Stimulated activated effector memory CD8-positive, alpha-beta T cell treated with anti-CD3 and anti-CD28 coated beads, Interleukin-12 subunit alpha, Interleukin-12 subunit beta, amount 100 ng/mL, for 72 hours (primary cell): Measurements from ENCODE around the gene CHRNG.

Experiments used
- ATAC-seq: fragments of 150-1000 bp; cut with Tn5 transposase; 2 replicates; pipeline ENCODE4 v1.10.0; 2021
- DNase-seq, 2 donors: peaks; one replicate each; pipeline ENCODE4 v3.0.0; 2021 to 2022; ENCODE audit warnings: low spot score in 2 of 2
- H3K27ac Mint-ChIP-seq: one replicate; pipeline ENCODE4 v1.8.0; 2022; ENCODE audit warnings: mild to moderate bottlenecking, mixed read lengths
- H3K36me3 Mint-ChIP-seq: one replicate; pipeline ENCODE4 v1.8.0; 2022; ENCODE audit warnings: mild to moderate bottlenecking, mixed read lengths
- H3K4me1 Mint-ChIP-seq: one replicate; pipeline ENCODE4 v1.8.0; 2022; ENCODE audit warnings: mixed read lengths
- H3K4me3 Mint-ChIP-seq: one replicate; pipeline ENCODE4 v1.8.0; 2022; ENCODE audit warnings: mild to moderate bottlenecking, mixed read lengths
- H3K9me3 Mint-ChIP-seq: one replicate; pipeline ENCODE4 v1.8.0; 2022; ENCODE audit warnings: mixed read lengths

The CHRNG gene

DNA sequence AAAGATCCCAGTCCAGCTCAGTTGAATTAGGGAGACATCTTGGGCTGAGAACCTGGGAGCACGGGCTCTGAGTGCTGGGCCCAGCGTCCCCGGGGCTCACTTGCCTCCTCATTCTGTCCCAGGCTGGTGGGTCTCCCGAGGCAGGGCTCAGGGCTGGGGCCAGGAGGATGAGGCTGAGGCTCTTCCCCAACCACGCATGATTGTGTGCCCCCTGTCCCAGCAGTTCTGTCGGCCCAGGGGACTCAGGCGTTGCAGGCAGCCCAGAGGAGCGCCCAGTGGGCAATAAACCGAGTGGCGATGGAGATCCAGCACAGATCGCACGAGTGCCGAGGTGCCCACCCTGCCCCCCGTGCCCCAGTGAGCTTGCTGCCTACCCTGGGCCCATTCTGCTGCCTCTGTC is 18.4 kb upstream of the CHRNG start:
- Mint-ChIP-seq H3K4me3 (peak overlapping the region; percentile 53), H3K9me3 (no peaks in the 10 kb centered on the region), H3K27ac (no peak overlapping the region), H3K4me1 (peaks cover 11% of the 10 kb centered on the region), H3K36me3 (peaks cover 5% of the 10 kb centered on the region)
- DNase-seq (no peak), ATAC-seq (no peak)

DNA sequence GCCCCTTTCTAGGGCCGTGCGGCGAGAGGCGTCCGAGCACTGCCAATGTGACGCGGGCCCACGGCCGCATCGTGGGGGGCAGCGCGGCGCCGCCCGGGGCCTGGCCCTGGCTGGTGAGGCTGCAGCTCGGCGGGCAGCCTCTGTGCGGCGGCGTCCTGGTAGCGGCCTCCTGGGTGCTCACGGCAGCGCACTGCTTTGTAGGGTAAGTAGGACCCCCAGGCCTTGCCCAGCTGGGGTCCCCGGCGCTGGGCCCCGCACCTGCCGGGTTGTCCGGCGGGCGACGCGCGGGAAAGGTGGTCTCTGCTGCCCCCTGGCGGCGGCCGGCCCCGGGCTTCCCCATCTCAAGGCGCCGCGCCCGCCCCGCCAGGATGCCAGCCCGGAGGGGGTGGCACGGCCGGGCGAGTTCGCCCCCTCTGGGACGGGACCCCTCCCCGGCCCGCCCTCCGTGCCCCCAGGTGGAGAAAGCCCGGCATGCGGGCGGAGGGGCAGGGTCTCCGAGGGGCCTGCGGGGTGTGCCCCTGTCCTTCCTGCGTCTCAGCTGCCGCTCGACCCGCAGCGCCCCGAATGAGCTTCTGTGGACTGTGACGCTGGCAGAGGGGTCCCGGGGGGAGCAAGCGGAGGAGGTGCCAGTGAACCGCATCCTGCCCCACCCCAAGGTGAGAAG is 17.4 kb upstream of the CHRNG start:
- peak; percentile 67 for ATAC-seq
- H3K4me3 Mint-ChIP-seq, result peak overlapping the region; percentile 53
- H3K4me1 Mint-ChIP-seq, result peaks cover 11% of the 10 kb centered on the region
- peak; percentile 80 to 88 for DNase-seq
- H3K36me3 Mint-ChIP-seq, result peaks cover 5% of the 10 kb centered on the region
- H3K9me3 Mint-ChIP-seq, result no peaks in the 10 kb centered on the region
- H3K27ac Mint-ChIP-seq, result no peak overlapping the region

DNA sequence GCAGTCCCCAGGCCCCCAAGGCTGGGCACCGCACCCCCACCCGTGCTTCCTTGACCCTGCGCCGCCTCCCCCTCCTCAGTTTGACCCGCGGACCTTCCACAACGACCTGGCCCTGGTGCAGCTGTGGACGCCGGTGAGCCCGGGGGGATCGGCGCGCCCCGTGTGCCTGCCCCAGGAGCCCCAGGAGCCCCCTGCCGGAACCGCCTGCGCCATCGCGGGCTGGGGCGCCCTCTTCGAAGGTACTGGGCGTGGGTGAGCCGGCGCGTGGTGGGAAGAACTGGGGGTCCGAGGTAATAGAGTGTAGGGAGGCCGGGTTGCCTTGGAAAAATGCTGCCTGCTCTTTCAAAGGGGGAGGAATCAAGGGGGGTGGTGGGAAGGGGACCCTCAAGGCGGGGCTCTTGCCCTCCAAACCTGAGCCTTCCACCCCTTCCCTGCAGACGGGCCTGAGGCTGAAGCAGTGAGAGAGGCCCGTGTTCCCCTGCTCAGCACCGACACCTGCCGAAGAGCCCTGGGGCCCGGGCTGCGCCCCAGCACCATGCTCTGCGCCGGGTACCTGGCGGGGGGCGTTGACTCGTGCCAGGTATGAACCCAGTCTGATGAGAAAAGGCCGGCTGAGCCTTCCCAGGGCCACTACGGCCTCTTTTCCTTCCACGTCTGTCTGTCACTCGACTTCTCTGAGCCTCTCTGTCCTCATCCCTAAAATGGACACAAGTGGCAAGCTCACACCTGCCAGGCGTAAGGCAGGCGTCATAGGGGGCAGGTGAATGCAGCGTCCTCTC is 16.7 kb upstream of the CHRNG start:
- Mint-ChIP-seq H3K4me1 (peaks cover 11% of the 10 kb centered on the region), H3K36me3 (peaks cover 5% of the 10 kb centered on the region), H3K9me3 (no peaks in the 10 kb centered on the region), H3K4me3 (peak overlapping the region; percentile 47), H3K27ac (no peak overlapping the region)
- ATAC-seq (no peak), DNase-seq (no peak)

DNA sequence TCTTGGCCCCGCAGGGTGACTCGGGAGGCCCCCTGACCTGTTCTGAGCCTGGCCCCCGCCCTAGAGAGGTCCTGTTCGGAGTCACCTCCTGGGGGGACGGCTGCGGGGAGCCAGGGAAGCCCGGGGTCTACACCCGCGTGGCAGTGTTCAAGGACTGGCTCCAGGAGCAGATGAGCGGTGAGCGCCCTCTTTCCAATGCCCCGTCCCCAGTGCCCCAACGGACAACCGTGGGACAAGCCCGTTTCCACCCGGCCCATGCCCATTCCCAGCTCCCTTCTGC is 16.1 kb upstream of the CHRNG start:
- Mint-ChIP-seq H3K36me3 (peaks cover 5% of the 10 kb centered on the region), H3K4me3 (peak overlapping the region; percentile 47), H3K9me3 (no peaks in the 10 kb centered on the region), H3K27ac (no peak overlapping the region), H3K4me1 (peaks cover 15% of the 10 kb centered on the region)
- DNase-seq (peak in 1 of 2 donors; percentile 61), ATAC-seq (no peak)

DNA sequence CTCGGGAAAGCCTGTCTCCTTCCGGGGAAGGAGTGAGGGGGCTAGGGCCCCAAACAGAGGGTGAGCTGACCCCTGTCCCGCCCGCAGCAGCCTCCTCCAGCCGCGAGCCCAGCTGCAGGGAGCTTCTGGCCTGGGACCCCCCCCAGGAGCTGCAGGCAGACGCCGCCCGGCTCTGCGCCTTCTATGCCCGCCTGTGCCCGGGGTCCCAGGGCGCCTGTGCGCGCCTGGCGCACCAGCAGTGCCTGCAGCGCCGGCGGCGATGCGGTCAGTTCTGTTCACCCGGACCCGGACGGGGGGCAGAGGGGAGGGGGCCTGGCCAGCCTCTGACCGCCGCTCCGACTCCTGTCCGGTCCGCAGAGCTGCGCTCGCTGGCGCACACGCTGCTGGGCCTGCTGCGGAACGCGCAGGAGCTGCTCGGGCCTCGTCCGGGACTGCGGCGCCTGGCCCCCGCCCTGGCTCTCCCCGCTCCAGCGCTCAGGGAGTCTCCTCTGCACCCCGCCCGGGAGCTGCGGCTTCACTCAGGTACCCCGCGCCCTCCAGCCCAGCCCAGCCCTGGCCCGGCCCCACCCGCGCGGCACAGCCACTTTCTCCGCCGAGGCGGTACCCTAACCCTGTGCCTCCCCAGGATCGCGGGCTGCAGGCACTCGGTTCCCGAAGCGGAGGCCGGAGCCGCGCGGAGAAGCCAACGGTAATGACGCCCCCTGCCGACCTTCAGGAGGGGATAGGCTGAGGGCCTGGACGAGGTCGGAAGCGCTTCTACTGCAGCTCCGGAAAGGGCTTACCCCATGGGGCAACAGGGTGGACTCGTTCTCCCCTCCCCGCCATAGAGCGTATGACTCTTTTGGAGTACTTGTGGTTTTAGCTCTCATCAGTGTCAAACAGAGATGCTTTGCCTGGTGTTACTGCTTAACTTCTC is 15.6 kb upstream of the CHRNG start:
- H3K9me3 Mint-ChIP-seq, result no peaks in the 10 kb centered on the region
- ATAC-seq, result peak; percentile 38
- H3K4me1 Mint-ChIP-seq, result peaks cover 21% of the 10 kb centered on the region
- H3K27ac Mint-ChIP-seq, result no peak overlapping the region
- peak in 1 of 2 donors; percentile 59 for DNase-seq
- peaks cover 5% of the 10 kb centered on the region for H3K36me3 Mint-ChIP-seq
- peak overlapping the region; percentile 30 for H3K4me3 Mint-ChIP-seq

DNA sequence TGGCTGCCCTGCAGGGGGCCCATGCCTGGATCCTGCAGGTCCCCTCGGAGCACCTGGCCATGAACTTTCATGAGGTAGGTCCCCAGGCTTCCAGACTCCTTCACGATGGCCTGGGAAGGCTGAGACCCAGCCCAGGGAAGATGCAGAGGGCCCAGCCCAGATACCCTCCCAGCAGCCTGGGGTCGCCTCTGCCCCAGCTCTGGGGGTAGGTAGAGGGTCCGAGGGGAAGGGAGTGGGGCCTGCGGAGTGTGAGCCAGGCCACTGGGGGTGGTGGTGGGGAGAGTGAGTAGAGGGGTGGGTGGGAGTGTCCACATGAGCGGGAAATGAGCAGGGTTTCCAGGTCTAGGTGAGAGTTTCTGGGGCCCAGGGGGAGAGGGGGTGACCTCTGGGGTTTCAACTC is 14.7 kb upstream of the CHRNG start:
- peak overlapping the region; percentile 30 for H3K4me3 Mint-ChIP-seq
- no peak for DNase-seq

DNA sequence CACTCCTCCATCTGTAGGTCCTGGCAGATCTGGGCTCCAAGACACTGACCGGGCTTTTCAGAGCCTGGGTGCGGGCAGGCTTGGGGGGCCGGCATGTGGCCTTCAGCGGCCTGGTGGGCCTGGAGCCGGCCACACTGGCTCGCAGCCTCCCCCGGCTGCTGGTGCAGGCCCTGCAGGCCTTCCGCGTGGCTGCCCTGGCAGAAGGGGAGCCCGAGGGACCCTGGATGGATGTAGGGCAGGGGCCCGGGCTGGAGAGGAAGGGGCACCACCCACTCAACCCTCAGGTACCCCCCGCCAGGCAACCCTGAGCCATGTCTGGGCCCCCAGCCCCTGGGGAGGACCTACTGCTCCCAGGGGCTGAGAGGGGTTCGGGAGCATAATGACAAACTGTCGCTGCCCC is 14.3 kb upstream of the CHRNG start:
- no peaks in the 10 kb centered on the region for H3K9me3 Mint-ChIP-seq
- H3K4me1 Mint-ChIP-seq, result peaks cover 25% of the 10 kb centered on the region
- H3K4me3 Mint-ChIP-seq, result no peak overlapping the region
- H3K27ac Mint-ChIP-seq, result no peak overlapping the region
- ATAC-seq (no peak), DNase-seq (no peak)
- H3K36me3 Mint-ChIP-seq, result peaks cover 5% of the 10 kb centered on the region

More for the DNA sequence above, 14.7 kb upstream of the CHRNG start:
- ATAC-seq, result no peak
- peaks cover 25% of the 10 kb centered on the region for H3K4me1 Mint-ChIP-seq
- H3K36me3 Mint-ChIP-seq, result peaks cover 5% of the 10 kb centered on the region
- no peaks in the 10 kb centered on the region for H3K9me3 Mint-ChIP-seq
- H3K27ac Mint-ChIP-seq, result no peak overlapping the region

DNA sequence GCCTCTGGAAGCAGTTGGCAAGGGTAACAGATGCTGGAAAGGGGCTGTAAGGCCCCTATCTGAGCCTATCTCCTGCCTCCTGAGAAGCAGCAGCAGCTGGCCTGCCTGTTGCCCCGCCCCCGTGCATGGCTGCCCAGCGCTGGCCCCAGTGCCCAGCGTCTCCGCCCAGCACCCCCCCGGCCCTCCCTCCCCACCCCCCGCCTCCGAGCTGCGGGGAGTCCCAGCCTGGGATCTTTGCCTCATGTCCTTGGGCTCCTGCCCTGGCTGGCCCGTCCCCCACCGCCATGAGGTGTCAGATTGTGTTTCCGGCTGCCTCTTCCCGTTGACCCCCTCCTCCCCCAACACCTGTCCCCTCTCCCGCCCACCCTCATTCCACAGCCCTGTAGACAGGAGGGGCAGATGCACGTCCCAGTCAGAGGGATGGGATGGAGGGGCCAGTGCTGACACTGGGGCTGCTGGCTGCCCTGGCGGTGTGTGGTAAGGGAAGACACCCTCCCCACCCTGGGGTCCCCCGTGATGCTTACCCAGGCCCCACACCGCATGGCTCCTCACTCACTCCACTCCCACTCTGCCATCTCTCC is 13.6 kb upstream of the CHRNG start, which contains the start of gene CHRND:
TSS of gene CHRND (plus strand) at position 370 of the 581 bp plus-strand sequence. CDS start at position 426, 56 bp downstream.
- Mint-ChIP-seq H3K4me3 (no peak within 1 kb of the TSS), H3K27ac (no peak within 1 kb of the TSS), H3K4me1 (peaks cover 25% of the 10 kb centered on the region), H3K36me3 (peaks cover 5% of the 10 kb centered on the region), H3K9me3 (no peaks in the 10 kb centered on the region)
- DNase-seq, result no peak
- ATAC-seq, result no peak

DNA sequence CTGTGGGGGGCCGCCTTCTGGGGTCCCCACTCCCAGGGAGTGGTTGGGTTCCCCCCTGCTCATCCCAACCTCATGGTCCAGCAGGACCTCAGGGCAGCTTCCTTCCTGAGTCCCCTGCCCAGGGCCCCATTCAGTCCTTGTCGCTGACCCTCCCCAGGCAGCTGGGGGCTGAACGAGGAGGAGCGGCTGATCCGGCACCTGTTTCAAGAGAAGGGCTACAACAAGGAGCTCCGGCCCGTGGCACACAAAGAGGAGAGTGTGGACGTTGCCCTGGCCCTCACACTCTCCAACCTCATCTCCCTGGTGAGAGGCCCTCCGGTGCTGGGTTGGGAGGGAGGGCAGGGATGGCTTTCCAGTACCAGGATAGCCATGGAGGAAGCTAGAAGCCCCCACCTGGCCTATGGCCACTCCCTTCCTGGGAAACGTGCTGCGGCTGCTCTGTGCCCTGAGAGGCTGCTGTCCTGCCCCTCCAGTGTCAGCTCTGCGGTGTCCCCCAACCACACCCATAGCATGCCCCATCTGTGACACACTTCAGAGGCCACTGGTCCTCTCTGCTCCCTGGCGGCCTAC is 13.0 kb upstream of the CHRNG start:
- no peaks in the 10 kb centered on the region for H3K9me3 Mint-ChIP-seq
- H3K4me3 Mint-ChIP-seq, result no peak overlapping the region
- peaks cover 22% of the 10 kb centered on the region for H3K4me1 Mint-ChIP-seq
- peaks cover 2% of the 10 kb centered on the region for H3K36me3 Mint-ChIP-seq
- no peak overlapping the region for H3K27ac Mint-ChIP-seq
- DNase-seq (no peak), ATAC-seq (no peak)

DNA sequence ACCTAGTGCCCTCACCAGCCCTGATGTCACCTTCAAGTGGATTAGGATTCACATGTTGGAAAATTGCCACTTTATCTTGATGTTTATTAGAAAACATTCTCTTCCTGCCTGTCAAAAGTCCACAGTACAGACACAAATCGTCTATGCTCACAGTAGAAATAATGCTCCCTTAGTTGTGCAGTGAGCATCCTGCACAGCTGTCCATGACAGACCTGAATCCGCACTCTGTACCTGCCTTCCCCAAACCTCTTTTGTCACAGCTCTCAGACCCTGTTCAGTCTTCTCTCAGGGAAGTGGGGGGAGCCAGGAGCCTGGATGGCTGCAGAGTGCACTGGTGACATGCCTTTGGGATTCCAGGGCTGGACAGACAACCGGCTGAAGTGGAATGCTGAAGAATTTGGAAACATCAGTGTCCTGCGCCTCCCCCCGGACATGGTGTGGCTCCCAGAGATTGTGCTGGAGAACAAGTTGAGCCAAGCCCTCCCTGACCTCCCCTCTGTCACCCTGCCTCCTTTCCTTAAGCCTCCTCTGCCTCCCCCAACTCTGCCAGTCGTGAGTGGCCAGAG is 11.5 kb upstream of the CHRNG start:
- H3K4me1 Mint-ChIP-seq, result peaks cover 18% of the 10 kb centered on the region
- no peaks in the 10 kb centered on the region for H3K9me3 Mint-ChIP-seq
- no peak for DNase-seq

DNA sequence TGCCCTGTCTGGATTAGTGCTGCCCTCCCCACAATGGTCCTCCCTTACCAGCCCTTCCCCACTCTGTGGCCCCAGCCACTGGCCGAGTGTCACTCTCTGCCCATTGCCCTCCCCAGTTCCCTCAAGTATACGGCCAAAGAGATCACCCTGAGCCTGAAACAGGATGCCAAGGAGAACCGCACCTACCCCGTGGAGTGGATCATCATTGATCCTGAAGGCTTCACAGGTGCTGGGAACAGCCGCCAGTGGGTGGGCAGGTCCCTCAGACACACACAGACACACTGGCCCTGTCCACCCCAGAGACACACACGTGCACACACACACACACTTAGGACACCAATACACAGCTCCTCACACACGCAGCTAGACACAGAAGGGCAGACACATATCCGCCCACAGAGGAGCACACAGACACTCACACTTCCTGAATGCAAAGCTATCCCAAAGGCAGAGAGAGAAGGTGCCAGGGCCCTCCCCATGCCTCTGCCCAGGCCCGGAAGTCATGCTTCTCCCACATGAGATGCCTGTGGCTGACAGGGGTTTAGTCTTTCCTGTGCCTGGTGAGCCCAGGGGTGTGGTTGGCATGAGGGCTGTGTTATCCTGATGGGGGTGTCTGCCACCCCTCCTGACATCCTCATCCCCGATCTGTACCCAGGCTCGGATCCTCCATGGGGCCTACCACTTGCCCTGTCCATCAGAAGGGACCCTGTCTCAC is 10.6 kb upstream of the CHRNG start:
- ATAC-seq (peak; percentile 22), DNase-seq (no peak)
- H3K9me3 Mint-ChIP-seq, result no peaks in the 10 kb centered on the region
- H3K4me1 Mint-ChIP-seq, result peaks cover 14% of the 10 kb centered on the region
- H3K4me3 Mint-ChIP-seq, result no peak overlapping the region
- H3K36me3 Mint-ChIP-seq, result no peaks in the 10 kb centered on the region
- H3K27ac Mint-ChIP-seq, result peak overlapping the region; percentile 62

More for the DNA sequence above, 11.5 kb upstream of the CHRNG start:
- no peak for ATAC-seq
- Mint-ChIP-seq H3K4me3 (no peak overlapping the region), H3K36me3 (no peaks in the 10 kb centered on the region), H3K27ac (peak overlapping the region; percentile 62)

DNA sequence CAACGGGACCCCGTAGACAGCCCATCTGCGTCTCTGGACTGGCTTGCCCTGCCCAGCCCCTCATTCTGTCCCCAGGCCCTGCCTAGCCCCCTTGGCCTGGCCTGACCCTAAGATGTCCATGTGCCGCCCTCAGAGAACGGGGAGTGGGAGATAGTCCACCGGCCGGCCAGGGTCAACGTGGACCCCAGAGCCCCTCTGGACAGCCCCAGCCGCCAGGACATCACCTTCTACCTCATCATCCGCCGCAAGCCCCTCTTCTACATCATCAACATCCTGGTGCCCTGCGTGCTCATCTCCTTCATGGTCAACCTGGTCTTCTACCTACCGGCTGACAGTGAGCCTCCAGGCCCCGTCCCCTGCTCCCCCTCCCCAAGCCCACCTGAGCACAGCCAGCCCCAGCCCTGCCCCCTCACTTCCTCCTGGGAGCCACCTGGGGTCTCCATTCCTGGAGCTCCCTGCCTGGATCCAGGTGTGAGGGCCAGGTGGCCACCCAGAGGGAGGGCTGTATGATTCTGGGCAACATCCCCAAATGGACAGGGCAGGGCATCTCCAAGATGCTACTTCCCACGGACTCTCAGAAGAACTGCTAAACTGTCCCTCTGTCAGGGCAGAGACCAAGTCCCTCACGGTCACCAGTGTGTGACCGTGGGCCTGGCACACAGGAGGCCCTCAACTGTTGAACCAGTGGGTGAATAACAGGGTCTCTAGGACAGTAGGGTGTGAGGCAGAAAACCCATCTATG is 9.5 kb upstream of the CHRNG start:
- Mint-ChIP-seq H3K27ac (no peak overlapping the region), H3K4me1 (peaks cover 14% of the 10 kb centered on the region), H3K9me3 (no peaks in the 10 kb centered on the region), H3K36me3 (no peaks in the 10 kb centered on the region), H3K4me3 (no peak overlapping the region)
- no peak for ATAC-seq
- no peak for DNase-seq

DNA sequence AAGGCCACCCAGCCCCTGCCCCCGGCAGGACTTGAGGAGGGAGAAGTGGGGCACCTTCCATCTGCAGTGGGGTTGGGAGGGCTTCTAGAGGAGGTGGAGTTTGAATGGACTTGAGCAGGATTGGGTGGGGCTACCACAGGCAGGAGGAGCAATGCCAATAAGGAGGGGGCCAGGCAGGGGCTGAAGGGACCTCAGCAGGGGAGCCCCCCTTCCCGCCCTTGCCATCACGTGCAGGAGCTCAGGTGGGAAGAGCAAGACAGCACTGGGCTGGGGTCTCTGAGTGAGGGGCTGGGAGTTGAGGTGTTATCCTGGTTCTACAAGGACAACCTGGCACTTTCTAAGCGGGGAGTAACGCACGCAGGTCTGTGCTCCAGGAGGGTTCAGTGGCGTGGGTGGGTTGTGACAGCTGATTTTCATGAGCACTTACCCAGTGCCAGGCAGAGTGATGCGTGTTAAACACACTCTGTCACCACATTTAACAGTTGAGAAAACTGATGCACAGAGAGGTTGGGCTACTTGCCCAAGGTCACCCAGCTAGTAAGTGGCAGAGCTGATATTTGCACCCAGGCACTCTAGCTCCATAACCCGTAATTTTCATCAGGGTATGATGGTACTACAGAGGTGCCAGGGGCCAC is 8.7 kb upstream of the CHRNG start:
- H3K36me3 Mint-ChIP-seq, result no peaks in the 10 kb centered on the region
- ATAC-seq, result no peak
- H3K9me3 Mint-ChIP-seq, result no peaks in the 10 kb centered on the region
- H3K4me1 Mint-ChIP-seq, result peaks cover 14% of the 10 kb centered on the region
- DNase-seq, result no peak
- H3K27ac Mint-ChIP-seq, result no peak overlapping the region
- H3K4me3 Mint-ChIP-seq, result no peak overlapping the region
